LNCaP clone FGC (cell line): Measurements from ENCODE around the gene SETD1B.
A peak's percentile ranks its signal among the peaks of the same experiment; 100 is the strongest.

Experiments
- DNase-seq: peaks from one replicate; pipeline ENCODE4 v3.0.0-alpha.2; 2011; ENCODE audit warnings: low read depth
- H3K4me3 ChIP-seq: 2 replicates; pipeline ENCODE4 v1.5.1; 2011; ENCODE audit warnings: mild to moderate bottlenecking, low read depth, low read length, control low read depth
- CTCF ChIP-seq: IDR thresholded peaks from 2 replicates; pipeline ENCODE4 v1.5.1; 2012; ENCODE audit warnings: mild to moderate bottlenecking; ENCODE audit not compliant: control insufficient read depth, insufficient read depth; ENCODE audit errors: extremely low read depth

SETD1B gene

GRCh38 chr12:121810234-121810817 is 6.5 kb downstream of the SETD1B start:
- no peak overlapping the region for H3K4me3 ChIP-seq
- no peak for DNase-seq
- no peak for TF ChIP-seq CTCF

- DNase-seq, result no peak
- TF ChIP-seq CTCF, result no peak
- H3K4me3 ChIP-seq, result peak overlapping the region; percentile 73
Measured at GRCh38 chr12:121810833-121811433, 7.1 kb downstream of the SETD1B start.

GRCh38 chr12:121811434-121812319 is 7.9 kb downstream of the SETD1B start:
- peak; percentile 76 for TF ChIP-seq CTCF

GRCh38 chr12:121812320-121812871 is 8.6 kb downstream of the SETD1B start:
- peak overlapping the region; percentile 73 for H3K4me3 ChIP-seq
- no peak for TF ChIP-seq CTCF
- DNase-seq, result no peak

More at GRCh38 chr12:121811434-121812319, 7.9 kb downstream of the SETD1B start:
- DNase-seq, result no peak
- H3K4me3 ChIP-seq, result peak overlapping the region; percentile 73

GRCh38 chr12:121812921-121813896 is 9.4 kb downstream of the SETD1B start:
- no peak for TF ChIP-seq CTCF
- peak overlapping the region; percentile 73 for H3K4me3 ChIP-seq

GRCh38 chr12:121813951-121814350 is 10.1 kb downstream of the SETD1B start:
- no peak for TF ChIP-seq CTCF

More at GRCh38 chr12:121812921-121813896, 9.4 kb downstream of the SETD1B start:
- DNase-seq, result no peak

More at GRCh38 chr12:121813951-121814350, 10.1 kb downstream of the SETD1B start:
- no peak for DNase-seq
- no peak overlapping the region for H3K4me3 ChIP-seq
